Hematopoietic multipotent progenitor cell treated with erythropoietin and hydrocortisone succinate and interleukin-3 and kit ligand, for 6 days (in vitro differentiated cells): ENCODE measurements around the gene LDLRAD3.
A peak's percentile ranks its signal among the peaks of the same experiment; 100 is the strongest.

ENCODE experiments used
- DNase-seq: peaks from one replicate; pipeline ENCODE4 v3.0.0-alpha.2; 2015

LDLRAD3 gene

DNA sequence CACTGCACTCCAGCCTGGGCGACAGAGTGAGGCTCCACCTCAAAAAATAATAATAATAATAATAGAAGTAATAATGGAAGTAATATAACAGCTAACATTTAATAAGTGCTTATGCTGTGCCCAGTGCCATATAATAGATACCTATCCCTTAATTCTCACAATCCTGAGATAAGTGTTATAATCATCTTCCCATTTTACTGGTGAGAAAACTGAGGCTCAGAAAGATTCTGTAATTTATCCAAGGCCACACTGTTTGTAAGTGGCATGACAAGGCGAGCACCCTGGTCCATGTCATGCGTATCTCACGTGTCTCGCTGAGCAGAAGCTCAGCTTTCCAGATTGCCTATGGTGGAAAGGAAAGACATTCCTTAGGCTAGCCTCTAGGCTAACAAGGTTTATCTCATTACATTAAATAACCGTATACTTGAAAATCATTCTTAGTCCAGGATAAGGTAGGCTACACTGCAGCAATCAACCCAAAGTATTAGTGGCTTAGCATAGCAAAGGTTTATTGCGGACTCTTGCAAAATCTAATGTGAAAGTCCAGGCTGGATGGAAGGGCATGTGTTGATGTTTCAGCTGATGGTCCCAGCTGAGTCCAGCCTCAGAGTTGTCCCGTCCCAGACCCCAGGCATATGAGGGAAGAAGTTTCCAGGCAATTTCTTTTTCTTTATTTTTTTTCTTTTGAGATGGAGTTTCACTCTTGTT is 15.0 kb upstream of the LDLRAD3 start:
- no peak for DNase-seq

DNA sequence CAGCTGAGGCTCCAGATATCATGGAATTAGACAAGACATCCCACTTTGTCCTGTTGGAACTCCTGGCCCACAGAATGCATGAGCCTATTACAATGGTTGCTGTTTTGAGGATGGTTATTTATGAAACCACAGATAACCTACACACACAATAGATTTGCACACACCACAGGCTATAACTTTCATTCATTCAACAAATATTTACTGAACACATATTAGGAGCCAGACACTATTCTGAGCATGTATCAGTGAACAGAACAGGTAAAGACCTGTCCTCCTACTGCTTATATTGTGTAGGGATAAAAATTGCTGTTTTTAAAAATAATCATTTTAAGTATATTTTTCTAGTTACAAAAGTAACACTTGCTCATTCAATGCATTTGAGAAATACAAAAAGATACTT is 13.4 kb upstream of the LDLRAD3 start:
- no peak for DNase-seq

DNA sequence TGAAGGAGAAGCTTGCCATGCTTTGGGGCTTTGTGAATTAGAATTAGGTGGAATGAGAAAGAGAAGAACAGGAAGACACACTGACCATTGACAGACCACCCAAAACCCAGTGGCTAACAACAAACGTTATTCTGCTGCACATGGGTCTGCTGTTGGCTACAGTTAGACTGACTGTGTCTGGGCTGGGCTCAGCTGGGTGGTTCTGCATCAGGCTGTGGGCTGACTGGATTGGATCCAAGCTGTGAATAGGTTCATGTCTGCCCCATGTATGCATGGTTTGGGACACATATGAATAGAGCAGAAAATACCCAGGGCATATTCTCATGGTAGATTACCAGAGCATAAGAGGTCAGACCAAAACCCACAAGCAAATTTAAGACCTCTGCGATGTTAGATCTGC is 11.7 kb upstream of the LDLRAD3 start:
- DNase-seq, result no peak

DNA sequence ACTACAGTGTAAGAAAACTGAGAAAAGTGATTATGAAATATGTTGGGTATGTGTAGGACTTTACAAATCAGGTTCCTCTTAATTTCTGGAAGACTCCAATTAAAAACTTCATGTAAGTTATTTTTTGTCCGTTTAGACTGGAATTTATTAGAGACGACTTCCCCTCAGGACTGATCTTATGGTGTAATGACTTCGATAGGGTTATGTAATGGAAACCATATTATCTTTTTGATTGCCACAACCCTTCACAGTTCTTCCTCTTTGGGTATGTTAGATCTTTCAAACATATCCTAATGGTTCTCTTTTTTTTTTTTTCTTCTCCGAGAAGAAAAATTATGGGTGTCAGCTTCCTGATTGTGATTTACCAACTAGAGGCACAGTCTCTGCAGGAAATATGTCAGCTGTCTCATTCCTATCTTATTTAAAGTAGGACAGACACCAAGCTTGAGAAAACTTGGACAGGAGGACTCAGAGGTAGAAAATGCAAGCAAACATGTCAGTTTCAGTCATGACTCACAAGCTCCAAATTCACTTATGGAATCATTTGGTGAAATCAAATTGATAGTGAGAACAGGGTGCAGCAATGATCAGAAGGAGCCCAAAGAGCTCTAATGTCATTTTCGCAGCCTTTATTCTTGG is 11.1 kb upstream of the LDLRAD3 start:
- peak; percentile 72 for DNase-seq

DNA sequence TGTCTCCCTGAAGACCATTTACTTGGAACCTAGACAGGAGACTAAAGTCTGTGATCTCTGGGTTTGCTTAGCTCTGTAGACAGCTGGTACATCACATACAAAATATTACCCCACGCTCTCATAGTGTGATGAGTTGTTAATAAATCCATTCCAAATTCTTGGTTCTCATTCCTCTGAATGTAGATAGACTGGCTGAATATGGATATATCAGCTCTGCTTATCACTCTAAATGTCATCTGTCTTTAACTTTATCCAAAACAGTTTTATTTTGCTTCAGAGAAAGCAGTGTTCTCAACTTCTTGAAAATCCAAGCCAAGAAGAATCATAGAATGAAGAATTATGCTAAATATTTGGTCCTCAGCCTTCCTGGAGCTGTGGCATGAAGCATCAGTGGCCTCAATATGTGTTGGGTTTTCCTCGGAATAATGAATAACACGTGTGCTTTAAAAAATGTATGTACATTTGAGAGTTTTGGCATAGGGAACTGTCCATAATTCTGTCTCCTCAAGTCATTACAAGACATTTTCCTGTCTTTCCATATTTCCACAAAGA is 10.5 kb upstream of the LDLRAD3 start:
- DNase-seq, result no peak

DNA sequence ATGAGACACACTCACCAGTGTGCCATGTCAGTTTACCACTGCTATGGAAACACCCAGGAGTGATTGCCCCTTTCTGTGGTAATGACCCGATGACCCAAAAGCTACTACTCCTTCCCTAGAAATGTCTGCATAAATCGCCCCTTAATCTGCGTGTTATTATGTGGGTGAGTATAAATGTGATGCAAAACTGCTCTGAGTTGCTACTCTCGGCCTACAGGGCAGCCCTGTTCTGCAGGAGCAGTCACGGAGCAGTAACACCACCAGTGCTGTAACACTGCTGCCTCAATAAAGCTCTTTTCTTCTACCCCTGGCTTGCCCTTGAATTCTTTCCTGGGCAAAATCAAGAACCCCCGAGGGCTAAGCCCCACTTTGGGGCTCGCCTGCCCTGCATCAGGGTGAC is 9.6 kb upstream of the LDLRAD3 start:
- DNase-seq, result no peak

DNA sequence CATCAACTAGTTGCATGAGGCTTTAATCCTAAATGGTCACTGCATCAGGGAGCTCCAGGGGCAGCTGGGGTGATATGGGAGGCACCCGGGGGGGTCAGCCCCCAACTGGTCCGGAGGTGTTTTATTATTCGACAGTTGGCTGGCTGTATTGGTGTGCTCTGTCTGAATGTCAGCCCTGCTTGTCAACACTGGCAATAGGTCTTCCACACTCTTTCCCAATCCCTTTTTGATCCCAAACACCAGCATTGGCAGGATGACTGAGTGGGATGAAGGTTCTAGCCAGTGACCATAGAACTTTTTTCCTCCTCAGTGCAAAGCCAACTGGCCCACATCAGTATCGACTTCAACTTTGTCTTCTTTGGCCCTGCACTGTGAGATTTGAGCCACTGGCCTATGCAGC is 8.9 kb upstream of the LDLRAD3 start:
- DNase-seq, result no peak

DNA sequence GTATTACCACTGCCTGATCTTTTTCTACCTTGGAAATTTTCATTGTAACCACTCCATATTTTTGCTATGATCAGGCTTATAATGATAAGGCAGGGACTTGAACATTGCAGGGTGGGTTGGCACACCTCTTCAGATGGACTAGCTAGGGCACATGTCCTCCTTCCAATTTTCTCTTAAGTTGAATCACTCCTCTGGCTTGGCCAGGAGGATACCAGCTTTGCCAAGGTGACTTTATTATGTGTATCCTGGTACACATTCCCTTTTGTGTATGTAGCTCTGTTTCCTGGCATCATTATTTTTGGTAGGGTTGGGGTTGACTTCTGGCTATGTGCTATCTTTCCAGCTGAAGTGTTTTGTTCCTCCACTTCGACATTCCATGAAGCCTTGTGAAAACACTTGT is 8.5 kb upstream of the LDLRAD3 start:
- DNase-seq, result no peak

DNA sequence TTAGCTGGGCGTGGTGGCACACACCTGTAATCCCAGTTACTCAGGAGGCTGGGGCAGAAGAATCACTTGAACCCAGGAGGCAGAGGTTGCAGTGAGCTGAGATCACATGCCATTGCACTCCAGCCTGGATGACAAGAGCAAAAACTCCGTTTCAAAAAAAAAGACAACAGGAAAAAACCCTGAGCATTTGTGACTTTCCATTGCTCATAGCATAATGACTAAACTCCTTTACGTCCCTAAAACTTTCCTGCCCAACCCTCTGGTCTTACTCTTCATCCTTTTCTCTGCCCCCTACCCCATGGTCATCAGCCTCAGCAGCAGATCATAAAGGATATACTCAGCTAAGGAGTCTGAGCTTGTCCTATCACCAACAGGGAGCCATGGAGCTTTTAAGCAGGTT is 6.8 kb upstream of the LDLRAD3 start:
- no peak for DNase-seq

DNA sequence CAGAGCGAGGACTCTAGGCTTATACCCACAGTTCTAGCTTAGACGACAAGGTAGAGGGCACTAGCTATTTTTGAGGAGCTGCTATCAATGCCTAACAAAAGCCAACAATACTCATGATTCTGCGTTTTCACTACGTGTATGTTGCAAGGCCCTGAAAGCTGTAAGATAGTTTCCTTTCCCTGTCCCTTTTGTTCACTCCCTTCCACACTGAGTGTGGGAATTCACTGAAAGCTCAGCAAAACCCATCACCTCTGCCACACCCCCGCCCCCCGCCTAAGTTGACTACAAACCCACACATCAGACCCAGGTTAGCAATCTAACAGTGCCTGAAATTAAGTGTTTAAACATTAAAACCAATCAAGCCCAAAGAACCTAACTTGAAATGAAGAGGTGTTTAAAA is 6.2 kb upstream of the LDLRAD3 start:
- no peak for DNase-seq

DNA sequence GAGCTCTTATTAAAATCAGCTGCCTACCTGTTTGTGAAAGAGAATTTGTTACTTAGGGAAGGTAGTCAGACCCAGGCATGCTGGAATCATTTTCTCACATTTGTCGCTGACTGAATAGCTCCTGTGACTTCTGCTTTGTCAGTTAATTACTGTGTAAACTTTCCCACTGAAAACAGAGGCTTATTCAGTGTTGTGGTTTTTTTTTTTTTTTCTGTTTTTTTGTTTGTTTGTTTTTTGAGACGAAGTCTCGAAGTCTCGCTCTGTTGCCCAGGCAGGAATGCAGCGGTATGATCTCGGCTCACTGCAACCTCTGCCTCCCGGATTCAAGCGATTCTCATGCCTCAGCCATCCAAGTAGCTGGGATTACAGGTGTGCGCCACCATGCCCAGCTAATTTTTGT is 5.6 kb upstream of the LDLRAD3 start:
- no peak for DNase-seq

DNA sequence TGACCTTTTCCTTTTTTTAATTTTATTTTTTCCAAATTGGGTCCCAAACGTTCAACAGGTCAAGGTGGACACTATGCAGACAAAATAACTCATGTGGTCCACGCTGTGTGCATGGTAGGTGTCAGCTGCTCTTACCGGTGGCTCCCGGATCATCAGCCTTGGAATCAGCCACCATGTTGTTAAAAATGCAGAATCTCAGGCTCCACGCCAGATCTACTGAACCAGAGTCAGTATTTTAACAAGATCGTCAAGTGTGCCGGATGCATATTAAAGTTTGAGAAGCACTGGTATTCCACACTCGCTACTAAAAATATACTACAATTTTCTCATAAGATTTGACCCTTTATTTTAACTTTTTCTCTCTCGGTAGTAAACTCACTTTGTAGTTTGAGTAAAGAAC is 553 bp upstream of the LDLRAD3 start:
- DNase-seq, result no peak

DNA sequence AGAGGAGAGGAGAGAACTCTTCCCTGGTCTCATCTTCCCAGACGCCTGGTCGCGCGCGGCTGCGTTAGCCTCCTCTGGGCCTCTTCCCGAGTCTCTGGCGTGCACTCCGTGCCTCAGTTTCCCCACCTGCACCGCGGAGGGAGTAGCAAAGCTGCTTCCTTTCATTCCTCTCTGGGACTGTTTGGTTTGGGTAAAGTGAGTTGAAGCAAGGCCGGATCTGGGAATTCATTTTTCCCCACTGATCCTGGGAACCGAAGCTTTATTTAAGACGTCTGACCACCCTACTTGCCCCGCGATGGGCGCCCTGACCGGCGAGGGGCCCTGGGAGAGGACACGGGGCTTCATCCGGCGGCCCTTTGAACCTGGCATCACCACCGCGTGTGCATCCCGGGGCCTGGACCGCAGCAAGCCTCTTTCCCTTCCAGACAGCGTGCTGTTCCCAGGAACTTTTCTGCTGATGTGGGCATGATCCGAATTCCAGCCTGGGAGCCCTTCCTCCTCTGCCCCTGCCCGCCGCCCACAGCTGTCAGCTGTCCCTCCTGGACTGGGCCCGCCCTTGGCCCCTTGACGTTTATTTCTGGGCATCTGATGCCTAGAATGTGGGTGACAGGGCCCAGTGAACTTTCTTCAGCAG is 758 bp downstream of the LDLRAD3 start:
- no peak for DNase-seq

DNA sequence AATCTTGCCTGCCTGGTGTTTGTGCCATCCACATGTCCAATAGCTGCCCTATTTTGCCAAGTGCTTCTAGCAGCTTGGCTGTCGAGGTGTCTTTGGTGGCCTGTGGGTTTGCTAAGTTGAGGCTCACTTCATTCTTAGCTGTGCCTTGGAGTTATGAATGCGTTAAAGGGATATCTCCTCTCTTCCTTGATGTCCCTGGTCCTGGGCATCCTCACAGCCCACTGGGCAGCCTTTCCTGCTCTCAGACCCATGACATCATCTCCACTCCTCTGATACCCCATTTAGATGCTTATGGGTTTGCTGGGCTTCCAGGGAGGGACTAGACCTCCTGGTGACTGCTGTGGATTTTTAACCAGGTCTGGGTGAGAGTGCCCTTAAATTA is 1.3 kb downstream of the LDLRAD3 start:
- DNase-seq, result no peak

DNA sequence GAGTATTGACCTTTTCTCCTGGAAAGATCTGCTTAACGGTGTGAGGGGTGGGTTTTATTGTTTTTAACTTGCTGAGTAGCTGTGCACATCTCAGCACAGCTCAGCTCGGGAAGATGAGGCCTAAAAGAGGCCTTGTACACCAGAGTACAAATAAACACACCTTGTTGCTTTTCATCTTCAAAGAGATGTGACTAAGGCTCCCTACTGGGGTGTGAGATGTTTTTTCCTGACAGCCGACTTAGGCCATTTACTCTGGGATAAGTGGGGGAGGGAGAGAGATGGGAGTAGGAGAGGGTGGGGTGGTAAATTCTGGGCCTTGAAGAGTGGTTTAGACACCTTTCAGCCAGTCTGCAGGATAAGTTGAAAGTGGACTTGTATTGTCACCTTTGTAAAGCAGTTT is 2.9 kb downstream of the LDLRAD3 start:
- DNase-seq, result no peak

DNA sequence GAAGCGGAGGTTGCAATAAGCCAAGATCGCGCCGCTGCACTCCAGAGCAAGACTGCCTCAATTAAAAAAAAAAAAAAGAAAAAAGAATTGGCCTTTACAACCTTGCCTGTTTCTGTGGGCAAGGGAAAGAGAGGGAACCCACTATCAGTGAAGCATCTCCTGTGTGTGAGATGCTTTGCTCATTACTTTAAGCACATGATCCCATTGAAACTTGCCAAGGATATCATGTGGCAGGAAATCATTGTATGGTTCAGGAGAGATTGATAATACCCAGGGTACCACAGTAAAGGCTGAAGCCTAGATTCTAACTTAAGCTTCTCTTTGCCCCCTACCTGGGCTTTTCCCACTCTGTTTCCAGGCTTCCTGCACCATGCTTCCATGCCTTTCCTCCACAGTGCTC is 3.6 kb downstream of the LDLRAD3 start:
- DNase-seq, result no peak

DNA sequence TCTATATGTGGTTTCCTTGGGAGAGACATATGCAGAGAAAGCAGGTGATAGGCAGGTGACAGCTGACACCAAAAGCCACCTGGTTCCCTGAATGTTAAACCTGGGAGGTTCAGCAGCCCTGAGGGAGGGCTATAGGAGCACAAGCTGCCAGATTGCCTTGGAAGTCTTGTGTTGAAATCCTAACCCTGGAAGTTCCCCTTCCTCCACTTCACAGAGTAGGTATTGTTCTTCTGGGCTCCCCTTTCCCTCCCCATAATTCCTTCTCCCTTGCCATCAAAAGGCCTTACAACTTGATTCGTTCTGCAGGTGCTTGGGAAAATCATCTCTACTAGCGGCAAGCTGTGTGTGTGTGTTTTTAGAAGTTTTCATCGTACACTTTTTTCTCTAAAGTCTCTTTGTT is 5.4 kb downstream of the LDLRAD3 start:
- no peak for DNase-seq

DNA sequence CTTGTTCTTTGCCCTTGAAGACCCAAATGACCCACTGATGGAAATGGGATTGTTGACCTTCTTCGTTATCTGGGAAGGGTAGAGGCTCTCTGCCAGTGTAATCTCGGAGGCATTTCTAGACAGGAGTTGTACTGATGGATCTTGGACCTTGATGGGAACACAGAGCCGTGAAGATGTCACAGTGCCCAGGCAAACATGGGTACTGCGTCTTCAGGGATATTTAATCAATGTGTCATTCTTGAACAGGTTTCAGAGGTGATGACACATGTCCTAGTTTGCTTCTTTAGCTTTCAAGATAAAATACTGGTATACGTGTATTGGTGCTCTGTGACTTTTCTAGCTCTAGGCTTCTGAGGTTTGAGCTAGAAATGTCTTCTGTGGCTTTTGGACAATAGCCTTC is 6.2 kb downstream of the LDLRAD3 start:
- DNase-seq, result no peak

DNA sequence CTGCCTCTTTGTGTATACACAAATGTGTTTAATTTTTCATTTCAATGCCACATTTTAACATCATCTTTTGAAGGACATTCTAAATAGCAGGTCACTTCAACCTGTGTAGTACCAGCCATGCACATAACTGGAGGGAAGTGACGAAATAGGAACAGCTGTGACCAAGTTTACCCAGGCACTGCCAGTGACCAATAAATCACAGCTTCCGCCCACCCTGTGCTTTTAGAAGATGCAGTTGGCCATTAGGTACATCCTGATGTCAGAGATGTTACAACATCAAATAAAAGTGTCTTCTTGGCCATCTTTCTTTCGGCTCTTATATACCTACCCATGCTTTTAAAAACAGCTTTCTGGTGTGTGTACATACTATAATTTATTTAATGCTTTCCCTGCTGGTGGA is 7.8 kb downstream of the LDLRAD3 start:
- DNase-seq, result no peak

DNA sequence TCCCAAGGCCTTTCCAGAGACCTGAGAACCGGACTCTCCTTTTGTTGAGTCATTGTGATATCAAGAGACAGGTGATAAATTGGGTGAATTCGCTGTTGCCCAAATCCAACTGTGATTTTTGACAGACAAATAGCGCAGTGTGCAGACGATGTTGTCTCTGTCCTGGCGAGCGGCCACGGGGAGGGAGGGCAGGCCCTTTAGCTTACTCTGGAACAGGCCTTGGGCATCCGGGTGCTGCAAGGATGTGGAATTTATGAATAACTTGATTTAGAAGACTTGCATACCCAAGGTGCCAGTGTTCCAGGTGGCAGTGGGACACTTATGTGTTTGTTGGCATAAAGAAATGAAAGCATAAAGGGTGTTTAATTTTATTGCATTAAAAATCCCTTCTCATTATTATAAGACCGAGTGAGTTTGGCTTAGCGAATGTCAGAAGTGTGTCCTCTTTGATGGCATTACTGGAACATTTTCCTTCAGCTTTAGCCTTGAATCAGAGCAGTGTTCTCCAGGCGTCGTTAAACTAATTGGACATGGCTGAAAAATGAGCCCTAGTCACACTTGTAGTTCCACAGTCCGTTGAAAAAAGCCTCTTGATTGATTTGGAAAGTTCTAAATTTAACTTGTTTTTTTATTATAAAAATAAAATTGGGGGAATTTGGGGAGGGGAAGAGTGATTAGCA is 9.4 kb downstream of the LDLRAD3 start:
- DNase-seq, result no peak

DNA sequence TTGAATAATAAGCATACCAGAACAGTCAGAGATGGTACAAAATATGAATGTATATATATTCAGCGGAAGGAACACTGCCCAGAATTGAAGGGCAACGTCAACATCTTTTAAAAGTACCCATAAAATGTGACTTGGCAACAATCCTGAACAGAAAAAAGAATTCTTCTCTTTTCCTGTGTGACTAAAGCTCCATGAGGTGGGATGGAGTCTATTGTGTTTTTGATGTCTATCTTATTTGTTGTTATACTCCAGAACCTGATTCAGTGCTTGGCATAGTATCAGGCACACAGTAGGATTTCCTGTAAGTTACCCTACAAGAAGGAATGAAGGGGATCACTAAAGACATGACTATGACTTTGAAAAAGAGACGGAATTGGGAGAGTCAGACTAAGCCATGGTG is 10.3 kb downstream of the LDLRAD3 start:
- DNase-seq, result no peak

DNA sequence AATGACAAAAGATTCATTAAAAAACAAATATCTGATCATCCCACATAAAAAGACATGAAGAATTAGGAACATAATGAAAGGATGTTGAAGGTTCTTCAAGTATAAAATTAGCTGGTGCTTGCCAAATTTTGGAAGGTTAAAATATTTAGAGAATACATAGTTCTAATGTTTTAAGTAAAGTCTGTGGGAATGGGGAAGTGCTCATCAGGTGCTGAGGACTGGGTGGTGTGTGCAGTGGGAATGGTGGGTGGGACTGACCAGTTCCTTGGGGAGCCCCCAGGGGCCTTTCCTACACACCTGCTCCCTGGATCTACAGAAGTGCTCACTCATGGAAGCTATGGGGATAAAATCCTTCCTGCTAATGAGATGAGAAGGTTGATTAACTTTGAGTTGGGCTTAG is 11.8 kb downstream of the LDLRAD3 start:
- DNase-seq, result no peak

DNA sequence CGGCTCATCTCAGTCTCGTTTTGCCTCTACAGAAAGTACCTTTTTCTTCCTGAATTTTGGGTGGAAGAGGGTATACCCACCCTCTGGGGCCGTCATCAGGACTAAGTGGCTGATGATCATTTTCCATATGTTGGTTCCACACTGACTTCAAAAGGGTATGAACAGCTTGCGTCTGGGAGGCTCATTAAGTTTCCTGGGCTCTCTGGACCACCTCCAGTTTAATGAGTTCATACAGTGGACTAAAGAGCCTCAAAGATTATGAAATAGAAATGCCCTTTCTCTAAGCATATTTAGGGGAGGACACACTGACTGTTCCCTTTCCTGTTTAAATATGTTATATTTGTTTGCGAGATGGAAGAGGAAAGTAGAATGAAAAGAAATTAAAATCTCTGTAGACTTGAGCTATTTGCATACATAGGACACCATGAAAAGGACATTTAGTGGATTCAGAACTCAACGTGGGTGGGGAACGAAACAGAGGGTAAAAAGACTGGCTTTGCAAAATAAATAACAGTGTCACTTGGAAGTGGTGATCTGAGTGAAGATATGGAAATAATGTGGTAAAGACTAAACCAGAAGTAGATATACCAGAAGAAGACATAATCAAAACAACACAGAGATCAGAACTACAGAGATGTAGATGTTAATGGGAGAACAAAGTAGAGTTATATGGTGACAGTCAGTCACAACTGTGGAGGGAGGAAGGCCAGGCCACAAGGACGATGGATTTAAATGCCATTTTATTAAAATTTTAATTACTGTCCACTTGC is 18.7 kb downstream of the LDLRAD3 start:
- DNase-seq, result no peak
